Activated CD8-positive, alpha-beta T cell treated with anti-CD3 and anti-CD28 coated beads for 36 hours (primary cell): ENCODE data around the gene BAZ2B. TPM values are rescaled to one million over a fixed set of nuclear protein-coding genes. Genes with fewer than 3 reads are reported as not detected.

Experiments used
- ATAC-seq: fragments of 200-7000 bp; cut with Tn5 transposase; one replicate; pipeline ENCODE4 v1.10.0; 2021; ENCODE audit warnings: mild to moderate bottlenecking, moderate library complexity
- CTCF ChIA-PET: fragments of 350-600 bp; sonication (Branson Sonifier 250); formaldehyde crosslinking; loops from one replicate; lab custom pipeline; 2021; ENCODE audit warnings: antibody characterized with exemption; lab: Charles Lee
- POLR2A ChIA-PET: fragments of 350-600 bp; sonication (Branson Sonifier 250); formaldehyde crosslinking; loops from one replicate; lab custom pipeline; 2021; ENCODE audit warnings: antibody characterized with exemption; lab: Charles Lee
- DNase-seq: peaks from one replicate; pipeline ENCODE4 v3.0.0-alpha.2; 2020
- H3K27ac Mint-ChIP-seq: one replicate; pipeline ENCODE4 v1.8.0; 2021; ENCODE audit warnings: mild to moderate bottlenecking, mixed read lengths
- H3K27me3 Mint-ChIP-seq: one replicate; pipeline ENCODE4 v1.8.0; 2021; ENCODE audit warnings: mixed read lengths
- H3K36me3 Mint-ChIP-seq: one replicate; pipeline ENCODE4 v1.8.0; 2021; ENCODE audit warnings: low read depth, mixed read lengths
- H3K4me1 Mint-ChIP-seq: one replicate; pipeline ENCODE4 v1.8.0; 2021; ENCODE audit warnings: low read depth, mixed read lengths
- H3K4me3 Mint-ChIP-seq: one replicate; pipeline ENCODE4 v1.8.0; 2021; ENCODE audit warnings: mild to moderate bottlenecking, moderate library complexity, mixed read lengths
- H3K9me3 Mint-ChIP-seq: one replicate; pipeline ENCODE4 v1.8.0; 2021; ENCODE audit warnings: mixed read lengths
- CTCF ChIP-seq: fragments of 200-600 bp; IDR thresholded peaks from one replicate; pipeline ENCODE4 v1.8.0; 2022; ENCODE audit warnings: antibody characterized with exemption, mild to moderate bottlenecking
- intact Hi-C: fragments of 100-400 bp; cut with micrococcal nuclease; formaldehyde crosslinking; loops from one replicate; pipeline ENCODE4 v1.10.0; 2022
- total RNA-seq, 2 experiments: library from RNA; stranded (reverse); gene quantifications; one replicate each; pipeline ENCODE4 v1.2.3, GENCODE V29; 2021

BAZ2B gene
- total RNA-seq, 2 experiments from 2014 or later, result 7.7 to 8.2 TPM

GRCh38 chr2:159606287-159606686 is 10.1 kb downstream of the BAZ2B start:
- Mint-ChIP-seq H3K27me3 (no peaks in the 10 kb centered on the region), H3K9me3 (no peaks in the 10 kb centered on the region), H3K36me3 (no peaks in the 10 kb centered on the region), H3K27ac (no peak overlapping the region), H3K4me1 (no peaks in the 10 kb centered on the region), H3K4me3 (no peak overlapping the region)
- TF ChIP-seq CTCF, result no peak
- intact Hi-C loops, result no loop called here
- DNase-seq, result no peak
- no peak for ATAC-seq
- CTCF ChIA-PET, result no interaction called here
- POLR2A ChIA-PET, result interaction anchor here (0.7 kb wide), 1 partner anchor 603 kb away, joined by 3 read pairs; no protein-coding TSS in a partner anchor

DNA sequence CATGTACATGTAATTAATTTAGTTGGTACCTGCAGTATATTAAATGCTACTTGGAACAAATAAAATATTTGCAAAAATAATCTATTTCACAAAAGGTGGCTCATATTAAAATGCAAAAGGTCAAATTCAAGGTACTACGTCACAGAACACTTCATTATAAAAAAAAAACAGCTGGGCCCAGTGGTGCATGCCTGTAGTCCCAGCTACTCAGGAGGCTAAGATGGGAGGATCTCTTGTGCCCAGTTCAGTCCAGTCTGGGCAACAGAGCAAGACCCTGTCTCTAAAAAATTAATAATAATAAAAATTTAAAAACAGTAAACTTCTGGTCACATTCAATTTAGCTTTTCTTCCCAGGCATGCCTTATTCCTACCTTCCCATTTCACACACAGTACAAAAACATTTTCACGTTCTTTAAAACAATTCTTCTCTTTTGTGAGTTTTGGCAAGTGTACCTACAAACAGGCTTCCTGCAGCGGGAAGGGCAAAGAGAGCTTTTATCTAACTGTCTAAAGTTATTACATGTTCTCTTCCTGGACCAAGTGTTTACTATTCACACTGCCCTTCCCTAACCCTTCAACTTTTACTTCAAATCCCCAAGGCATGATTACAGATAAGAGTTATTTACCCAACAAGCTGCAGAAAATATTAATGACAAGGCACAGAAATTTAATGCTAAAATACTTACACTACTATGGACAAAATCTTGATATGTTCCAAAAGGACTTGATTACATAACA is 10.7 kb downstream of the BAZ2B start:
- Mint-ChIP-seq H3K36me3 (no peaks in the 10 kb centered on the region), H3K4me1 (peaks cover 3% of the 10 kb centered on the region), H3K27me3 (no peaks in the 10 kb centered on the region), H3K27ac (no peak overlapping the region), H3K9me3 (no peaks in the 10 kb centered on the region), H3K4me3 (no peak overlapping the region)
- no peak for TF ChIP-seq CTCF
- DNase-seq, result no peak
- no peak for ATAC-seq
- intact Hi-C loops, result no loop called here
- CTCF ChIA-PET, result no interaction called here
- POLR2A ChIA-PET, result interaction anchor here (0.7 kb wide), 1 partner anchor 603 kb away, joined by 3 read pairs; no protein-coding TSS in a partner anchor

- Mint-ChIP-seq H3K9me3 (no peaks in the 10 kb centered on the region), H3K4me1 (peaks cover 4% of the 10 kb centered on the region), H3K4me3 (no peak overlapping the region), H3K27ac (no peak overlapping the region), H3K27me3 (no peaks in the 10 kb centered on the region), H3K36me3 (no peaks in the 10 kb centered on the region)
- ChIA-PET POLR2A (no interaction called here), CTCF (no interaction called here)
- no peak for TF ChIP-seq CTCF
- ATAC-seq, result no peak
- no peak for DNase-seq
- intact Hi-C loops, result no loop called here
Observed at GRCh38 chr2:159604159-159604558, 12.2 kb downstream of the BAZ2B start.

- no peaks in the 10 kb centered on the region for H3K36me3 Mint-ChIP-seq
- CTCF ChIA-PET, result no interaction called here
- no peak for ATAC-seq
- no peak overlapping the region for H3K4me3 Mint-ChIP-seq
- H3K9me3 Mint-ChIP-seq, result no peaks in the 10 kb centered on the region
- no peak overlapping the region for H3K27ac Mint-ChIP-seq
- peaks cover 4% of the 10 kb centered on the region for H3K4me1 Mint-ChIP-seq
- no peak for TF ChIP-seq CTCF
- intact Hi-C loops, result no loop called here
- no peak for DNase-seq
- H3K27me3 Mint-ChIP-seq, result no peaks in the 10 kb centered on the region
- POLR2A ChIA-PET, result interaction anchor here (0.9 kb wide), 1 partner anchor 12 kb away, joined by 3 read pairs; no protein-coding TSS in a partner anchor
Observed at GRCh38 chr2:159600752-159601151, 15.6 kb downstream of the BAZ2B start.

DNA sequence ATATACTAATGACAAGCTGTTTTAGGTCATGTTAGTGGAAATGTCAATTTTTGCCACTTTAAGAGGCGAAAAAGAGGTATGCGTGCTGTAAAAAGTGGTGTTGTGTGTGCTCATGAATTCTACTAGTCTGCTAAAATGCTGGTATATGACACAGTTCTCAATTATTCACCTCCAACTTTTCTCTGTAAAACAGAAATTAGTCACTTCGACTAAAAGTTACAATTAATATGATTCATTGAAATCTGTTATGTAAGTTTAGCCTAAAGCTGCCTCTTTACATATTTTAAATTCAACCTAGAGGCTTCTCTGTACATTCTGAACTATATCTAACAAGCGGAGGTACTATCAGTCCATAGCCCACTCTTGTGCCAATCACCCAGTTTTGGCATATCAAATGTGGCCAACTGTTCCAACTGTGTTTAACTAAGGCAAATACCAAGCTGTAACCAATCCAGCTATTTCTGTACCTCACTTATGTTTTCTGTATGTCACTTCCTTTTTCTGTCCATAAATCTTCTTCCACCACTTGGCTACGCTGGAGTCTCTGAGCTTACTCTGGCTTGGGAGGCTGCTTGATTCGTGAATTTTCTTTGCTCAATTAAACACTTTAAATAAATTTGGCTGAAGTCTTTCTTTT is 20.8 kb downstream of the BAZ2B start:
- H3K4me3 Mint-ChIP-seq, result no peak overlapping the region
- DNase-seq (no peak), ATAC-seq (no peak)
- no peak for TF ChIP-seq CTCF
- no peak overlapping the region for H3K27ac Mint-ChIP-seq
- ChIA-PET CTCF (interaction anchor here (0.6 to 1.0 kb wide), 2 partner anchors 39 to 145 kb away, joined by 3 read pairs; no protein-coding TSS in a partner anchor), POLR2A (no interaction called here)
- no peaks in the 10 kb centered on the region for H3K36me3 Mint-ChIP-seq
- intact Hi-C loops, result no loop called here
- no peaks in the 10 kb centered on the region for H3K27me3 Mint-ChIP-seq
- no peaks in the 10 kb centered on the region for H3K9me3 Mint-ChIP-seq
- H3K4me1 Mint-ChIP-seq, result peaks cover under 1% of the 10 kb centered on the region
